GM13976 (cell line): ENCODE measurements around the gene OXCT1.

Experiments used
- DNase-seq: peaks from one replicate; pipeline ENCODE4 v3.0.0; 2012; ENCODE audit warnings: low spot score
- in situ Hi-C: fragments of 300-500 bp; cut with MboI; formaldehyde crosslinking; loops from one replicate; pipeline ENCODE4 v1.12.0; 2022; ENCODE audit warnings: low sequenced_read_pairs, mixed read lengths, inconsistent platforms; ENCODE audit not compliant: unreplicated experiment
- TF ChIP-seq, protein P1 (sequence below): IDR thresholded peaks from 2 replicates; pipeline ENCODE4 v1.5.1; 2012; ENCODE audit warnings: borderline replicate concordance, mild to moderate bottlenecking; ENCODE audit not compliant: insufficient read depth; ENCODE audit errors: extremely low read depth, missing control alignments, control extremely low read depth

The OXCT1 gene

DNA sequence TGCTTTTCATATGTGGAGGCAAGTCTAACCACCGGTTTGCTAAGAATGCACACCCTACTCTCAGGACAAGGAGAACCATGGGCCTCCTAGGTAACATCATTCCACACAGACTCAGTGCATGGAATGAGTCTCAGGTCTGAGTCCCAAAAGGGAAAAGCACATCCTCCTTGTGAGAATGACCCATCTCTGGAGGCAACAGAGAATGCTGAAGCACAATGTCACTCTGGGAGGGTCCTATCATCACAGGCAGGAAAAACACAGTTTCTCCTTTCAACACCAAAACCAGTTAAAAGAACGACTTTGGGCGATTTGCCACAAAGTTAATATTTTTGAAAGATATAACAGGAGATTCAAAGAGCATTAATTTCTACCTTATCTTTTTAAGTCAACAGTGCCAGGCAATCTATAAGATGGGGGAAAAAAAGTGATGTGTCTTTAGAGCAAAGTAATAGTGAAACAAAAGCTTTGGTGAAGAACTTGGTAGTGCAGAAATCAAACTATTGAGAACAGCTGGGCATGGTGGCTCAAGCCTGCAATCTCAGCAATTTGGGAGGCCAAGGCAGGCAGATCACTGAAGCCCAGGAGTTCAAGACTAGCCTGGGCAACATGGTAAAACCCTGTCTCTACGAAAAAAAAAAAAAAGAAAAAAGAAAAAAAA lies 97.3 kb downstream of the OXCT1 start:
- DNase-seq: no peak
- TF ChIP-seq, protein P1, sequence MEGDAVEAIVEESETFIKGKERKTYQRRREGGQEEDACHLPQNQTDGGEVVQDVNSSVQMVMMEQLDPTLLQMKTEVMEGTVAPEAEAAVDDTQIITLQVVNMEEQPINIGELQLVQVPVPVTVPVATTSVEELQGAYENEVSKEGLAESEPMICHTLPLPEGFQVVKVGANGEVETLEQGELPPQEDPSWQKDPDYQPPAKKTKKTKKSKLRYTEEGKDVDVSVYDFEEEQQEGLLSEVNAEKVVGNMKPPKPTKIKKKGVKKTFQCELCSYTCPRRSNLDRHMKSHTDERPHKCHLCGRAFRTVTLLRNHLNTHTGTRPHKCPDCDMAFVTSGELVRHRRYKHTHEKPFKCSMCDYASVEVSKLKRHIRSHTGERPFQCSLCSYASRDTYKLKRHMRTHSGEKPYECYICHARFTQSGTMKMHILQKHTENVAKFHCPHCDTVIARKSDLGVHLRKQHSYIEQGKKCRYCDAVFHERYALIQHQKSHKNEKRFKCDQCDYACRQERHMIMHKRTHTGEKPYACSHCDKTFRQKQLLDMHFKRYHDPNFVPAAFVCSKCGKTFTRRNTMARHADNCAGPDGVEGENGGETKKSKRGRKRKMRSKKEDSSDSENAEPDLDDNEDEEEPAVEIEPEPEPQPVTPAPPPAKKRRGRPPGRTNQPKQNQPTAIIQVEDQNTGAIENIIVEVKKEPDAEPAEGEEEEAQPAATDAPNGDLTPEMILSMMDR: no peak
- in situ Hi-C loops: no loop called here

DNA sequence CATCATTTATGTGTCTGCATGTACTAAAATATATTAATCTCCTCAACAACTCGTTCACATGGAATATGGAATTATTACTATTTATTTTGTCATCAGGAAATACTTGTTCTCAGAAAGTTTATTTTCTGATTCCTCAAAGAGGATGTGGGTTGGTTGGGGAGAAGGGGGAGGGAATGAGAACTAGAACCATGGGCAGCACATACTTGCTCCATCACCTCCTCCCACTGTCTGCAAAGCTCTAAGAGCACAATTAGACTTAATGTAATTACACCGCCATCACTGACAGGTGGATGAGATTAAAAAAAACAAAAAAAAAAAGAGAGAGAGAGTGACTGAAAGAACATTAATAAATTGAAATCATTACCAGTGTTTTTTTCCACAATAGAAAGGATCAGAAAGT lies 98.2 kb downstream of the OXCT1 start:
- in situ Hi-C loops: no loop called here
- DNase-seq: no peak
- TF ChIP-seq, protein P1: no peak

DNA sequence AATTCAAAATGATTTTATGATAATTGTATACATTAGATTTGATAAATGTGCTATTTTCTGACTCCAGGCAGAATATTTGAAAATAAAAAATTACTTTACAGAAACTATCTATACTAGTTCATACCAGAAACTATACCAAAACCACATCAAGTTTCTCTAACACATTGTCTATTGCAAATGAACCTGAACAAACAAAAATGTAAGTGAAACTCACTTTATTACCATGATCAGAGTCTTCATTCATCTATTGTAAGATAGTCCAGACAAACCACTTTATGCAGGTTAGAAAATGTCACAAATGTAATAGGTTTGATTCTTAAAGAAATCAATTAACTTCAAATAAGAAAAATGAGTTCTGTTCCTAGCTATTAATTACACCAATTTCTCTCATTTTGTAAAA lies 99.4 kb downstream of the OXCT1 start:
- peak; percentile 37 for DNase-seq
- TF ChIP-seq, protein P1: no peak
- in situ Hi-C loops: no loop called here

DNA sequence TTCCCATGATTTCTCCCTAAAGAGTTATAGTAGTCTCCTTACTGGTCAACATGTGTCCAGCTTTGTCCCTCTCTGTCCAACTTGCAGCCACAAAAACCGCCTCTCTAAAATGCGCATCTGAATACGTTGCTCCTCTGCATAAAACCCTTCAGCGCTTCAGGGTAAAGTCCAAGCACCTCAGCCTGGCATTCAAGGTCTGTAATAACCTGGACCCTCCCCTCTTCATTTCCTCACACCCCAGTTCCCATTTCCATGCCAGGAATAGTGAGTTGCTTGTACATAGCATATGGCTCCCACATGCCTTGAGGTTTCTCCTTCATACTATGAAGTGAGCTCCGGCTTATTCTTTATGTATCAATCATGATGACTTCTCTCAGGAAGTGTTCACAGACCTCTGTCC lies 101.5 kb downstream of the OXCT1 start:
- in situ Hi-C loops: no loop called here
- DNase-seq: no peak
- TF ChIP-seq, protein P1: no peak

DNA sequence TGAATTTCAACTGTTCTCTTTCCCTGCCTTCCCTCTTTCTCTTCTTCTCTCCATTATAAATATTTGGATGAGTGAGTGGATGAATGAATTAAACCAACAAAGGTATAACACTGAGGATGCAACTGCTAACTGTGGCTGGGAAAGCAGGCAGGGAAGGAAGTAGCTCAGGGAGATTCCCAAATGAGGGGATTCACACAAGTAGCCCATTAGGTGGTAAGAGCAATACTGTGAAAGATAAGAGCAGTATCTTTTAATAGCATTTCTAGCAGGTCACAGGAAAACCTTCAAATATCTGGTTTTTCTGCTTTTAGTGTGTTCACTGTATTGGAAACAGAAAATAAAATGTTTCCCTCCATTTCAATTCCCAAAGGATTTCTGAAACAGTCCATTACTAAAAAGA lies 105.6 kb downstream of the OXCT1 start:
- DNase-seq: no peak
- in situ Hi-C loops: no loop called here
- TF ChIP-seq, protein P1: no peak

DNA sequence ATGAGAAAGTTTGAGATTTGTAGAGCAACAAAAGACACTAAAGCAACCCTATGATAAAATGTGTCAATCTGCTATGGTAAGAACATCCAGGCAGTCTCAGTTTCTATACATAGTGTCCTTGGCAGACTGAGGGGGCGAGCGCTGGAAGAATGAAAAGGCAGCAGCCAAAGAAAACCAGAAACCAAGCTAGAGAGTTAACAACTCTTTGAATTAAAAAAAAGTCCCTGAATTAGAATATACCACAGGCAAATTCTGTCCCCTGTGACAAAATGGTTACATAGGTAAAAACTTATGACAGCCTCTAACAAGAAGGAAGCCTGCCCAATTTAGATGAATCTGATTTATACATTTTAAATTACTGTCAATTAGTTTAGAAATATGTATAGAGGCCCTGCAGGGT lies 106.7 kb downstream of the OXCT1 start:
- no peak for DNase-seq
- TF ChIP-seq, protein P1: no peak
- in situ Hi-C loops: no loop called here
